OCI-M2 (cell line): ENCODE data around the gene NOS3.

ENCODE experiments used
- DNase-seq: peaks from one replicate; lab custom pipeline; 2025; ENCODE audit not compliant: unreplicated experiment; lab: John Stamatoyannopoulos, UW

NOS3 gene

DNA sequence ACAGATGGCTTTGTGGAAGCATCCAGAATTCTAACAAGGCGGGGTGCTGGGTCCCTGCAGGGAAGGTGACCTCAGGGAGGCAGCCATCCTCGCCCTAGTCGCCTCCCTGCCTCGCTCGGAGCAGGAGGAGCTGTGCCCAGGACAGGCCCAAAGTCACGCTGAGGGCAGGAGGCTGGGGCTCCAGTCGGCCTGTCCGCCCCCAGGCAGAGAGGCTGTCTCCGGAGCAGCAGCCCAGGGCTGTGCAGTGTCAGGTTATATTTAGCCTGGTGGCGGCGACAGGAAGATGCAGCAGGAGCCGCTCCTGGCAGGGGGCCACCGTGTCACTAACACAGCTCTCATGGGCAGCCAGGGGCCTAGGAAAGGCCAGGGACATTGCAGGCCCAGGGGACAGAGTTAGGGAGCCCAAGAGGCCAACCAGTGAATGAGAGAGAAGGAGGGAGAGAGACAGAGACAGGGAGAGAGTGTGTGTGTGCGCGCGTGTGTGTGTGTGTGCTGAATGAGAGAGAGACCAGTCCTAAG is 26.2 kb upstream of the NOS3 start:
- no peak for DNase-seq

DNA sequence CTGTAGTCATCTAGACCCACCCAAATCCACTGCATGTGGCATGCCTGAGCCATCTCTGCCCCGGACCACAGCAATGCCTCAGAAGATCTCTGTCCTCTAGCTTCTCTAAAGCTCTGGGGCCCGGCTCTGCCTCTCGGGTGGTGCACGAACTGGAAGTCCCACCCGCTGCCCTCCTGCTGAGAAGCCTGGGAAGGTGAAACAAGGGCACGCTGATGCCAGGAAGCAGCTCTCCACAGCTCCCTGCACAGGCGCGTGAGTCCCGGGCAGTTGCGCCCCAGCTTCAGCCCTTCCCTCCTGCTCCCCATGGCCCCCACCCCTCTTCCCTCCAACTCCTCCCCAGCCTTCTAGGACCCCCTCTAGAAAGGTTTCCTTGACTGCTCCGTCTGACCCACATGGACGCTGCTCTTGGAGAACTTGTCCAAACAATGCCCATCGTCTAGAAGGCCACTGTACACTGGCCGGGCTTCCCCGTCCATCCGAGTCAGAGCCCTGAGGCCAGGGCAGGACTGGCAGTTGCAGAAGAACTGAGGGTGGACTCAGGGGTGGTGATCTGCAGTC is 25.5 kb upstream of the NOS3 start:
- no peak for DNase-seq

DNA sequence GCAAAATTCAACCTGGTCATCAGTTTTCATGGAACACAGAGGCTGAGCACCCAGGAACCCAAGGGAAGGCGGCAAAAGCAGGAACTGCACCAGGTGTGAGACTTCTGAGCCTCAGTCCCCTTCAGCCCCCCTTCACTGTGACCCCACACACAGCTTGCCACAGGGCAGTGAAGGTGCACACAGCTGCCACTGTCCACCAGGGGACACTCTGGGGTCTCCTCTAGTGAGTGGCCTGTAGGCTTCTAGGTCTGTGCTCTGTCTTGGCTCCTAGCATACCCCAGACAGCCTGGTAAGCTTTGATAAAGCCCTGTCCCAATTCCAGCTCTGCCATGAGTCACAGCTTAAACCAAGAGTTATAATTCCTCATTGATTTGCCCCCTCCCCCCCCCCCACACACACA is 24.8 kb upstream of the NOS3 start:
- no peak for DNase-seq

DNA sequence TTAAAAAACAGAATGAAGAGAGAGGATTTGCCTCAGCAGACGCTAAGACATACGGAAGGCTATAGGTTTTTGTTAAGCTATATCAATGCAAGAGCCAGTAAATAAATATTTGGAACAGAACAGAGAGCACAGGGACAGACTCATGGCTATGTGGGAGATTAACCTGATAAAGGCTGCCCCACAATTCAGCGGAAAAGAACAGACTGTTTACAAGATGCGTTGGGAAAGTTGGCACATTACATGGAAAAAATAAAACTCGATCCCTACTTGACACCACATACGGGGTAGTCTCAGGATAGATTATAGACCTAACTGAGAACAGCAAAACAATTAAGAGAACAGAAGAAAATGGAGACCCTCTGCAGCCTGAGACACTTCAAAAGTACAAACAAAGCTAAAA is 23.5 kb upstream of the NOS3 start:
- DNase-seq, result no peak

DNA sequence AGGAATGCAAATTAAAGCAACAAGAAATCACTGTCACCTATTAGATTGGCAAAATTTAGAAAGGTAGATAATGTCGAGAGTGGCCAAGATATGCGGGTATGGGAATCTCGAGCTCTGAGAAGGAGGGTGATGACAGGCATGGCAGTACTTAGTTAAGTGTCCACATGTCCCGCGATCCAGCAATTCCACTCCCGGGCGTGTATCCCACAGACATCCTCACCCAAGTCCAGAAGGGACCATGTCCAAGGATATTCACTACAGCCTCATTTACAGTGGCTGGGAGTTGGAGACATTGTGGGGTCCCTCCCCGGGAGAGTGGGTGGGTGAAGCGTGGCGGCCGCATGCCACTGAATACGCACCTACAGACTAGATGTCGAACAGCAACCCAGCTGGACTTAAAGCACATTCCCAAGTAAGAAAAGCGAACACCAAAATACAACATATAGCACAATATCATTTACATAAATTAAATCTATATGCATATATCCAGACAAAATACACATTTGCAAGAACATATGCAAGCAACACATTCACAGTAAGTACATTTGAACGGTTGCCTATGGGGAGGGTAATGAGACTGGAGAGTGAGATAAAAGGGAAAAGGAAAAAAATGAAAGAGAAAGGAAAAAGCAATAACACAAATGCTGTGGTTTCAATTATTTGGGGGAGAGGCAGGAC is 22.6 kb upstream of the NOS3 start:
- no peak for DNase-seq

DNA sequence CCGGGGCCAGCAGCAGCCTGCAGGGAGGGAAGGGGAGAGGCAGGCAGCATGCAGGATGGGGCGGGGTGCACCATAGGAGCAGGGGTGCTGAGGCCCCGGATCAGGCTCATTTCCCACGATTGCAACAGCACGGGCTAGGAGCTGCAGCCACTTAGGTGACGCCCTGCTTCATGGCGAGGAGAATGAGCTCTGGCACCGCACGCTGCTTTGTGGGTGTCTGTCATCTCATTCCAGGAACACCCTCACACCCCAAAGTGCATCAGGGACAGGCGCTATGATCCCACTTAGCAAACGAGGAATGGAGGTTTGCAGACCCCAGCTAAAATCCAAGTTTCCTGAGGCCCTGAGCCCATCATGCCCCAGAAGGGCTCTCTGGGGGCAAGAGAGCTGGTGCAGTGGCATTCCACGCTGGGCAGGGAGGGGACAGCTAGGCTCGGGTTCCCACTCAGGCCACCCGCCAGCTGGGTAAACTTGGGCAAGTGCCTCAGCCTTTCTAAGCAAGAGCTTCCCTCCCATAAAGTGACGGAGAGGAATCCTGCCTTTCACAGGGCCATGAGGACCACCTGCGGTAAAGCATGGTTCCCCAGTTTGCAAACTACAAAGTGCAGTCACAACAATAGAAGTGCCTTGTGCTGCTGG is 22.0 kb upstream of the NOS3 start:
- DNase-seq, result no peak

DNA sequence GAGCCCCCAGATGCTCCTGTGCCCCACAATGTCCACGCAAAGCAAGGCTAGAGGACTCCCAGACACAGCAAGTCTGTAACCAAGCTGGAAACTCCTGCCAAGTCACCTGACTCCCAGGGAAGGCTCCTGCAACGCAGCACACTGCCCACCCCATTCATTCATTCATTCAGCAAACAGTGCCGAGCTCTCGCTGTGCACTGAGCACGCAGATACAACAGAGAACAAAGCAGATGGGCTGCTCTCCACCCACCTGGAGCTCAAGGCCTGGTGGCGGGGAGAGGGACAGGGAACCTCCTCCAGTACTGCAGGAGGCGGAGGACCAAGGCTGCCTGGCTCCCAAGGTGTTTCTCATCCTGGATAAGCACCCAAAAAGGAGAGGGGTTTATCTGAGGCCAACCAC is 21.3 kb upstream of the NOS3 start:
- DNase-seq, result no peak

DNA sequence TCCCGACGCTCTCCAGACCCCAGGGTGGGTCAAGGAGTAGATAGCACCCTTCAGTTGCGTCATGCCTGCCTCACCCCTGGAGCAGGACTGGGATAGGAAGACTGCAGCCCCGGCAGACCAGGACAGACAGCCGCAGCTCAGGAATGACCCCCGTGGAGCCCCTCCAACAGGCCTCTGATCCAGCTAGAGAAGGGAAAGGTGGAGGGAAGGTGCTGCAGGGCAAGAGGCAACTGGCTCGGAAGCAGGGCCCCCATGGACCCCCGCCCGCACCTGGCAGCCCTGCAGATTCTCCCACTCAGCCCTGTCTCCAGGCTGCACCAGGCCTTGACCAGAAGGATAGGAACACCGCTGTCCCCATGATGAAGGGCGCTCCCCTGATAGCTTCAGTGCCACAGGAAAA is 20.4 kb upstream of the NOS3 start:
- DNase-seq, result no peak

DNA sequence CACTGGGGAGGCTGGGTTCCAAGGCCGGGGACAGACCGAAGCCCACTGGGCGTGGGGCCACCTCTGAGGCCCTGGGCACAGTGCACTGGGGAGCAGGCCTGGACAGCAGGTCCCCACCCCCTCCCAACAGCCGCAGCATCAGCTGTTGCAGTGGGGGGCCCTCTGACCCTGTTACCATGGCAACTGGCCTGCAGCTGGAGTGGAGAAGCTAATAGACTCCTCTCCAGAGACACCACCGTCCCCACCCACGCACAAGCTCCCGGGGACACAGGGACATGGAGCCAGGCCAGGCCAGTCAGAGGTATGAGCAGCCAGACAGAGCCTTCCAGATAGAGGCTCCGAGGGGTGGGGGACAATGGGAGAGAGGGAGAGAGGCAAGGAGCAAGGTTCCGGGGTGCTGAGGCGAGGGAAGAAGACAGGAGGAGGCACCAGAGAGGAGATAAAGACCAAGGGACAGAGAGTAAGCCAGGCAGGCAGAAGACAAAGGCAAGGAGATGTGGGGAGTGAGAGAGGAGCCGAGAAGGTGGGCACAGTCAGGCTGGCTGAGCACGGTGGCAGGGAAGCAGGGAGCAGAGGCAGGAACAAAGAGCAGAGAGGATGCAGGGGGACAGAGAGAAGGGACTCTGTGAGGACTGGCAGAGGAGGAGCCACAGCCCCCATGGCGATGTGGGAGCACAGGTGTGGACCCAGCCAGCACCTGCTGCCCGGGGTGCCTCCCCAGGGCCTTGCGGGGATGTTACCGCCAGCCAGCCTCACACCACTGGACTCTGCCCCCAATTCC is 19.4 kb upstream of the NOS3 start:
- no peak for DNase-seq

DNA sequence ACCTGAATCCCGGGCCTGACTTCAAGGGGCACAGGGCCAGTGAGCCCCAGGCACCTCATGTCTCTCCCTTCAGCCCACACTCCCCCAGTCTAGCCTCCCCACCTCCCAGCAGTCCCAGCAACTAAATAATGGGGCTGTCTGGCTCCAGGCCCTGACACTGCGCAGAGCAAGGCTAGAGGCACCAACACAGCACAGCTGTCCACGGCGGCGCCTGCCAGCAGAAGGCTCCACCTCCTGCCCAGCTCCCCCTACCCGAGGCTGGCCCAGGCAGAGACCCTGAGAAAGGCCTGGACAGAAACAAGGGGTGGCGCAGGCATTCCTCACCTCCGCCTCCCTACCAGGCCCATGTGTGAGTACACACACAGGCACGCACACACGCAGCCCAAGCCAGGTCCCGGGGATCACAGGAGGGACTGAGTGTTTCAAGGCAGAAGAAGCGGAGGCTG is 18.8 kb upstream of the NOS3 start:
- DNase-seq, result no peak

DNA sequence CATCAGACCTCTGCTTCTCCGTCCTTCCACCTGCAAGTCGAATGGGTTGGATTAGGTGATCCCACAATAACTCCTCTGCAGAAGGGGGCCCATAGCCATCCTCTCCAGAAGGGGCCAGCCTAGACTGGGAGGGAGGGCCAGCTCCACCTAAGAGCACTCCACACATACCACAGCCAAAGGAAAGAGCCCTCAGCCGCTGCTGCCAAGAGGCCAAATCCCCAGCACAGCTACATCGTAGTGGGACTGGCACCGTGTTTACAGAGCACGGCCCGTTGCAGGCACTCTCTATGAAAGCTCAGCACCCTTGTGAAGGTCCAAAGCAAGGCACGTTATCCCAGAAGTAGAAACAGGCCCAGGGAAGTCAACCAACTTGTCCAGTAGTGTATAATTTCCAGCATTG is 18.1 kb upstream of the NOS3 start:
- no peak for DNase-seq

DNA sequence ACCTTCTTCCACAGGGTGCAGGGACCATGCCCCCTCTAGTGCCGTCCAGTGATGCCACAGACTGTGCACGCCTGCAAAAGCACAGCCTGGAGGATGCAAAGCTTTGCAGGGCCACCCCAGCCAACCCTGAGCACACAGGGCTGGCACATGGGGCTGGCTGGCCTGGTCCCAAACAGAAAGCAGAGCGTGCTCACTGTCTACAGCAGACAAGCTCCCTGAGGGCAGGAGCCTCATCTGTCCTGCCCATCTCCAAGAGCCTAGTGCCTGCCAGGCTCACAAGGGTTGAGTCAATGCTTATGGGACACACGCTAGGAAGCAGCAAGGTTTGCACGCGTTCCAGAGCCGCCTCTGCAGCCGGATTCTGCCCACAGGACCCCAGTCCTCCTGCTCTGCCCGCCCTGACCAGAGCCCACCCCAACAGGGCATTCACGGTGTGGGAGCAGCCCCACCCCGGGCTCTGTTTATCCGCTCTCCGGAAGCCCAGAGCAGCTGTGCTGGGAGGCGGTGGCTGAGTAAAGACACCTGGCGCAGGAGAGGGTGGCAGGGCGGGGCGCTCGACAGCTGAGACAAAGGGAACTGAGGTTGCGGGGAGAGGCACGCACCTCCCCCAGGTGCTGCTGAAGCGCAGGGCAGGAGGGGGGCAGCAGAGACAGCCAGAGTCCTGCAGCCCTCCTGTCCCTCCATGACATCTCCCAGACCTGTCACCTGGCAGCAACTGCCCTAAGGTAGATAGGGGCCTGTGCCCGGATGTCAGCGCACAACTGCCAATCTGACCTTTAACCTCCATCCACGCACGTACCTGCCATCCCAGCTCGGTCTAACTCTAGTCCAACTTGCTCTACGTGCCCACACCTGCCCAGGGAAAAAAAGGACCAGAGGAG is 17.0 kb upstream of the NOS3 start:
- DNase-seq, result no peak

DNA sequence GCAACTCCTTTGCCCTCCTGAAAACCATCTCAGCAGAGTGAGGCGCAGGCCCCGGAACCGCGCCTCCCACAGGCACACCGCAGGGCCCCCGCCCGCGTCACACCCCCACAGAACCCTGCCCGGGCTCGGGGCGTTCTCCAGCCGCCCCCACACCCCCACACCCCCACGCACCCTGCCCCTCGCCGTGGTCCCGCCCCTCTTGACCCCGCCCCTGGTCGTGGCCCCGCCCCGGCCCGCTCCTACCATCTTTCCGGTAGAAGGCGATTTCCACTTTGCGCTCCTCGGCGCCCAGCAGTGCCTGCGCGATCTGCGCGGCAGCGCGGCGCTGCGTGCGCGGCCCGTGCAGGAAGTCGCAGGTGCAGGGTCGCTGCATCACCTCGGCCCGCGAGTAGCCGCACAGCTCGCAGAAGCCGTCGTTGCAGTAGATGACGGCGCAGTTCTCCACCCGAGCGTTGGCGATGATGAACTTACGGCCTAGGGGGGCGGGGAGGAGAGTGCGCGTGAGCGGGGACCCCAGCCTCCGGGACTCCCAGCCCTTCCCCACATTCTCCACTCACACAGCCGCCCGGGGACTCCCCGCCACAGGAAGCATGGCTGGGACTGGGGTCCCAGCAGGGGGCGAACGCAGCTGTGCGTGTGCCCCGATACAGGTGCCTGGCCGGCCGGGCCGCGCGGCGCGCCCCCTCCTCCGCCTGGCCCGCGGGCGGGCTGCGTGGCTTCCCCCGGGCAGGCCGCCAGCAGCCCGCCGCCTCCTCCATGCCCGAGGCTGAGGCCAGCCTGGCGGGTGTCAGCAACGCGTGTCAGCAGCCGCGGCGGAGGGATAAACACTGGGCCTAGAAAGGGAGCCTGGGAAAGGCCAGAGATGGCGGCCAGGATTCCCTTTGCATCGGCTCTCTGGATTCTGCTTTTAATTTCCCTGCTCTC is 16.1 kb upstream of the NOS3 start:
- DNase-seq, result no peak

DNA sequence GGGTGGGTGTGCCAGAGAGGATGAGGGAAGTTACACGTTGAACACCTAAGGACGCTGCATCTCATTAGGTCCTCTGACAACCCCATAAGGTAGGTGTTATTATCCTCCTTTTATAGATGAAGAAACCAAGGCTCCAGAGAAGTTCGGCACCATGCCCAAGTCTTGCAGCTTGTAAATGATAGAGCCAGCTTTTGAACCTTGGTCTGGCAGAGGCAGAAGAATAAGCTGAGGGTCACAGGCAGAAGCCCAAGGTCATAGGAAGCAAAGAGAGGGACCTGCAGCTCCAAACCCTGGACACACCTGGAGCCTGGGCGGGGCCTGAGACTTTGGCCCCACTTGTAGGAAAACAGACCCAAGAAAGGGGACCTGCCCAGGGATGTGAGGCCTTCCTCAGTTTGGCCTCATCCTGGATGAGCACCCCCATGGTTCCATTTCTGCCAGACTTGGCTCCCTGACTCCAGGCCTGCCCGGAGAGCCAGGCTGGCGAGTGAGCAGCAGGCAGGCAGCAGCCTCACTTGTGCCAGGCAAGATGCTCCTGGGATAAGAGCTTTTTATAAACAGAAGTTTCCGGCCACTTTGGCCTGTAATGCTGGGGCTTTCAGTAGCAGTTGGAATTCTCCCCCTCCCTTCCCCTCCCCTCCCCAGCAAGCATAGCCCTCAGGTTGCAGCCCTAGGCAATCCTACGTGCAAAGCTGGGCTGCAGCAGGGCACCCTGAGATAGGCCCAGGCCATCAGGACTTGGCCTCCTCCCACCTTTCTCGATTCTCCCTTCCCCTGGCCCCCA is 15.1 kb upstream of the NOS3 start:
- no peak for DNase-seq

DNA sequence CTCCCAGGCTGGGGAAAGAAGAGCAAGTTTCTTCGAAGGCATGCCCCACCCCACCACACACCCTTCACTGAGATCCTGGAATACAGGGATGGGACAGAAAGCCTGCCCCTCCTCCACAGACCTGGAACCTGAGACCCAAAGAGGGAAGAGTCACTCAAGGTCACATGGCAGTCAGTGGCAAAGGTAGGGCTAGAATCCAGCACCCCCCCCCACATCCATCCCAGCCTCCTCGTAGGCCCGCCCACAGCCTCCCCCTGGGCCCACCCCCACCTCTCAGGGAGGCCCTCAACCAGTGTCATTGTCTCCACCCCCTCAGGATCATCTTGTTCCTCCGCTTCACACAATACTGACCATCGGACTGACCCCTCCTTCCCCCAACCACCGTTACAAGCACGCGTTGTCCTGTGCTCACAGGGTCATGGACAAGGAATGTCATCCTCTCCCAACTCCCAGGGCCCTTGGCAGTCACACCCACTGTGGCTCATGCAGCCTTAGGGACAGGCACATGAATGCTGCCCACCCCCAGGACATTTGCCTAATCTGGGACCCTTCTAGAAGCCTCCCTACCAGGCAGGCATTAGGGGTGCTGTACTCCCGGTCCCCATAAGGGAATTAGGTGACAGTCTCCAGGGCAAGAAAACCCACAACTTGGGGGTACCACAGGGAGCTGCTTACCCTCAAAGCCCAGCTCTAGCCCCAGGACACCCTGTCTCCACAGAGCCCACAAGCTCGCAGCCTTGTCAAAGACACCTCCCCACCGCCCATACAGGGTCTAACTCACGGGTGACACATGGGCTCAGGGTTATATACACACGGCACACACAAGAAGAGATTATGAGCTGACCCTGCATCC is 14.1 kb upstream of the NOS3 start:
- no peak for DNase-seq

DNA sequence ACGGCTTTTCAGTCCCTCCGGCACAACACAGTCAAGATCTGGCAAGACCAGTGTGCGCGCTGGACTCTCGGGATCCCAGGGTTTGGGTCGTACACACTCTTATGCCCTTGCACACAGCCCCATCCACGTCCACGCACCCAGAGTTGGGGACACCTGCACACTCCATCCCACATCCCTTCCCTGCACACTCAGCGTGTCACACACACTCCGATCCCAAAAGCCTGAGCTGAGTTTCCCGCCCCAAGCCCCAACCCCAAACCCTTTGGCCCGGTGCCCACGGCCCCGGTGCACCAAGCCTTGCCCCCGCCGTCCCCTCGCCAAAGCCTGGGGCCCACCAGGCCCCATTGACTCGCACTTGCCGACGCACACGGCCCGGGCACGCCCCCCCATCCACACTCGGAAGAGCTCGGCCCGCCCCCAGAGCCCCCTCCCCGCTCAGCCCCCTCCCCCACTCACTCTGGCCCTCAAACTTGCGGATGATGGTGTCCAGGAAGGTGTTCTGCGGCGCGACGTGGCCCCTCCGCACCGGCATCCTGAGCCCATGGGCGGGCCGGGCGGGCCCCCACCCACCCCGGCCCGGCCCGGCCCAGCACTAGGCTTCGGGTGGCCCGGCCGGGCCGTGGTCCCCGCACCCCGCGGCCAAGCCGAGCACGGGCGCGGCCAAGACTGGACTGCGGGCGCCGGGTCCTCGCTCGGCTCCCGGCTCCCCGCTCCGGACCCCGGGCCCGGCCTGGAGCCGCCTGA is 13.3 kb upstream of the NOS3 start:
- no peak for DNase-seq

DNA sequence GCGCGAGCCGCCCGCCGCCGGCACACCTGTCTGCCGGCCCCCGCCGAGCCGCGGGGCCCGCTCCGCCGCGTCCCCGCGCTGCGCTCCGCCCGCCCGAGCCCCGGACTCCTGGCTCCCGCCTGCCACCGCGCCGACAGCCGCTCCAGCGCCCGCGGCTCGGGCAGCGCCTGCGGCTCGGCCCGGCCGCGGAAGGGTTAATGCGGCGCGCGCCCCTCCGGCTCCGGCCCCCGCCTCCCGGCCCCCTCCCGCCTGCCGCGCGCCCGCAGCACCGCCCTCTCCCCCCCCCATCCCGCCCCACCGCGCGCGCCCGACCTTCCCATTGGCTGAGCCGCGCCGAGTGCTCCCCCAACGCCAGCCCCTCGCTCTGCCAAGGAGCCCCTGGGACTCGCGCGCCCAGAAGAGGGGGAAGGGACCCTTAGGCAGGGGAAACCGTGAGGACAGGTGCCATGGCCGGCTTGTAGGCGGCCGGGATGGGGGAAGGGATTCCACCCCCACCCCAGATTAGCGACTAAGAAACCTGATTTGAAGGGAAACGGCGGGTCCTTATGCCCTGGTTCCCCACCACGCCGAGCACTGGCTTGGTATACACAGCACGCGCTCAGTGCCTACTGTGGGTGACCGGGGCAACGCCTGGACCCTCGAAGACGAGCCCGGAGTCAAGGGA is 12.6 kb upstream of the NOS3 start, which contains the start of gene KCNH2:
TSS of gene KCNH2 (minus strand) at position 196 of the 664 bp plus-strand sequence. CDS start 408 bp downstream, outside the sequence.
- no peak for DNase-seq
